HG02884 (cell line): ENCODE data around the gene KIF5A.
A peak's percentile ranks its signal among the peaks of the same experiment; 100 is the strongest.

ENCODE experiments used
- ATAC-seq: cut with Tn5 transposase; IDR thresholded peaks from one replicate; pipeline ENCODE4 v1.9.1; 2021; ENCODE audit warnings: mild to moderate bottlenecking, moderate library complexity; ENCODE audit not compliant: unreplicated experiment

KIF5A gene

DNA sequence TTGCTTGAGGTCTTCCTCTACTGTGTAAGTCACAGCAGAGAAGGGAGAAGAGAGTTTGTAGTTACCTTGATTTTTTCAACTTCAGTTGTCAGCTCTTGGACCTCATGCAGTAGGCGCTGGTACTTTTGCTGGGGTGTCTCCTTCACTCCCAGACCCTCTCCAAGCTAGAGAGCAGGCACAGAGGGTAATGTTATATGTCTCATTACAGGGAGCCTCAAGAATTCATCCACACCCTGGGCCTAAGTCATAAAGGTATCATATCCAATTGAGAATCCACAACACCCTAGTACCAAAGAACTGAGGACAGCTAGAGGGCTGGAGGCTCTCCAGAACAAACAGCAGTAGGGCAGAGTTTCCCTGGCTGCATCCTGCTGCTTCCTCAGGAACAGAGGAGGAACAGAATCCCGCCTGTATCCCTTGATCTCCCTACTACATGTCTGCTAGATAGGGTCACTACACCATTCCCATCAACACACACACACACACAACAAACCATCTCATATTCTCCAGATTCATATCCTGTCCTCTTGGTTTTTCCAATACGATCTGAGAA, 14.8 kb upstream of the KIF5A start:
- ATAC-seq, result no peak

DNA sequence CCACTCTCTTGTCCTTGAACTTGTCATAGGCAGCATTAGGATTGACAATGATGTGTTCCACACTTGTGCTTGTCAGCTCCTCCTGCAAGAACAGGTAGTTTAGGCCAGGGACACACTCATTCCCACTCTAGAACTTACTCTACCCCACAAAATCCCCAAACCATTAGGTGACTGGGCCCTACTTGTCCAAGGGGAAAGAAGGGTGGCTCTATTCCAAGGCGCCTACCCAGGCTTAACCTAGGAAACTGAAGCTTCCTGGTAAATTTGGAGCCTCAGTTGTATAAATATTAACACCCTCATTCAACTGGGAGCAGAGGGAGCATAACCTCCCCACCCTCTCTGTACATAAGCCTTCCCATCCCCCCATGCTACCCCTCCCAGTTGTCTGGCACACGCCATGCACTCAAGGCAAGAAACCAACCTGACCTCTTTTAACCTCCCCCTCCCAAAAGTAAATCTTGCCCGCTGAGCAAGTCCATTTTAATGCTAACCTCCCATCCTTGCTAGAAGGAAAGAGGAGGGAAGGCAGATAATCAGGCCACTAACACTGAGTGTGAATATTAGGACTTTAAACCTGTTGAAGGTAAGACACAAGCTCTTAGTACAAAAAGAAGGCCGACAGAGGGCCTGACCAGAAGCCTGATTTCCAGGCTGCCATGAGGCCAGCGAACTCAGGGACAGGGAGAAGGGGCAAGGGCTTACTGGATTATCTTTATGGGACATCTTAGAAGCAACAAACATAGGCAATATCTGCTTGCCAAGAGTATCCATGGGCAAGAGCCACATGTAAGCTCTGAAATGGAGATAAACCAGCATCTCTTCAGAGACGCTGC, 13.9 kb upstream of the KIF5A start:
- ATAC-seq, result no peak

DNA sequence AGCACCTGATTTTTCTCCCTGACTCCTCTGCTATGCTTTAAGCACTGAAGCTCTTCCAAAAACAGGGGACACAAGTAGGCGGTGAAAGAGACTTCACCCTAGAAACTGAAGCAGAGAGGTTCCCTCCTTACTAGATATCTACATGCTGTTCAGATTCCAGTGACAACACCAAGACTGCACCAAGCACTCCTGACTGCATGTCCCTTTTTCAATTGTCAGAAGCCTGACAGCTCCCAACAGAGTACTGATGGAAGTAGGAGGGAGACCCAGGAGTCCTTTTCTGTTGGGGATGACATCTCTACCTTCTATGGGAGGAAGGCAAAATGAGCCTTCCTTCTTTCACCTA, 13.3 kb upstream of the KIF5A start:
- no peak for ATAC-seq

DNA sequence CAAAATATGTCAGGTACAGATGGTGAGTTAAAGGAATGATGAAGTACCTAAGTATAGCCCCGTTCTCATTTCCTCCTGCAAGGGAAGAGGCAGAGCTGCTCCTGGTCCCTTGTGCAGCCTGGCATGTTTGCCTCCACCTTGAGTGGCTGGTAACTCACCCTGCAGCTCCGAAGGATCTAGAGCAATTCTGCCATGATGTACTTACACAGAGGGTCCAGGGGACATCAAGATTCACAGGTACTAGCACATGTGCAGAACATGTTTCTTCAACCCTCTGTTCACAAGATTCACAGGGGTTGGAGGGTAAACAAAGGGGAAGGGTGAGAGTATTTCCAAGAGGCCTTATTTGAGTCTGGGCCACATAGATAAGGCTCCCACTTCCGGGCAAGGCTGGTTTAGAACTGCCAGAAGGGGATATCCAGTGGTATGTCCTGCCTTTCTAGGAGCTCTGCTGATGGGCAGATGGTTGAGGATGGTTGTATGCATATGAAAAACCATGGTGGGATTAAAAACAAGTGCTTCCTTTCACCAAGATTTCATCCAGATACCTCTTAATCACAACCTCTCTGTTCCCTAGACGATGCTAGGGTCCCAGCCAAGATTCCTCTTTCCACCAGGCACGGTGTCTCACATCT, 10.6 kb upstream of the KIF5A start:
- no peak for ATAC-seq

DNA sequence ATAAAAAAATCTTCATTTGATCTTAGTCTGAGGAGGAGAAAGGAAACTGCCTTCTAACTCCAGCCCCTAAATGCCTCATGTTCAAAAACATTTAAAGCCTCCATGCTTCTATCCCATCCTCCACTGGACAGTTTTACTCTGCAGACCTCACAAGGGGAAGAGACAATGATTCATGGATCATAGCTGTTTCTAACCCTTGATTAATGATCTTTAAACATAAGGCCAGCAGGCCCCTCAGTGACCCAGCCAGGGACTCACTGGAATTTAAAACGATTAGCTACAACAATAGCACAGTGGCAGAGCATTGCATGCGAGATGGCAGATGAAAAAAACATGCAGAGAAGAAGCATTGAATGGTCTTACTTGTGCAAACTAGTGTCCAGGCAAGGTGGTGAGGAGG, 8.8 kb upstream of the KIF5A start:
- no peak for ATAC-seq

DNA sequence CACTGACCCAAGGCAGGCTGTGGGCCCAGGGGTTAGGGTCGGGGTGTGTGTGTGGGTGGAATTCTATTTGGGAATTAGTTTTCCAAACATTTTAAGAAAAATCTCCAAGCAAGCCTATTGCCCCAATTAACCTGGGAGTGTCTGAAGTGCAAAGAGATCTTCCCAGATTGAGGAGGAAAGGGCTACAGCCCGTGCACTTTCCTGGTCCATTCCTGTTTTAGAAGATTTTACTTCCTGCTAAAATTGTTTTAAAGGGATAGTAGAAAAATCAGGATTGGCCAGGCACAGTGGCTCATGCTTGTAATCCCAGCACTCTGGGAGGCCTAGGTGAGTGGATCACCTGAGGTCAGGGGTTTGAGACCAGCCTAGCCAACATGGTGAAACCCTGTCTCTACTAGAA, 8.1 kb upstream of the KIF5A start:
- ATAC-seq, result no peak

DNA sequence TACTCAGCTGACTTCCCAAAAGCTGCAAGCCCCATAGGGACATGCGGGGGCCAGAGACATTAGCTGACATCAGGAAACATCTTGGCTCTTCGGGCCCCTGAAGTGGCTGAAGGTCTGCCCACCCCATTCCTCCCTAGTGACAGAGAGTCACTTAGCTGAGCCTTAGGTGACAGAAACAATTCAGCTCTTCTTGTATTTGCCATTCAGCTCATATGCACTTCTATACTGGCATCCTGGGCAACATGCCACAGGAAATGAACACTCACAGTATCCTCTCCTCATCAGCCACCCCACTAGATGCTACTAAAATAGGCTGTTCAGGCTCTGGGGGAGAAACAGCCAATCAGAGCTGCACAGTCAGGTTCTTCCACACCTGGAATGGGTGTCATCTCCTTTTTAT, 6.3 kb upstream of the KIF5A start:
- ATAC-seq, result no peak

DNA sequence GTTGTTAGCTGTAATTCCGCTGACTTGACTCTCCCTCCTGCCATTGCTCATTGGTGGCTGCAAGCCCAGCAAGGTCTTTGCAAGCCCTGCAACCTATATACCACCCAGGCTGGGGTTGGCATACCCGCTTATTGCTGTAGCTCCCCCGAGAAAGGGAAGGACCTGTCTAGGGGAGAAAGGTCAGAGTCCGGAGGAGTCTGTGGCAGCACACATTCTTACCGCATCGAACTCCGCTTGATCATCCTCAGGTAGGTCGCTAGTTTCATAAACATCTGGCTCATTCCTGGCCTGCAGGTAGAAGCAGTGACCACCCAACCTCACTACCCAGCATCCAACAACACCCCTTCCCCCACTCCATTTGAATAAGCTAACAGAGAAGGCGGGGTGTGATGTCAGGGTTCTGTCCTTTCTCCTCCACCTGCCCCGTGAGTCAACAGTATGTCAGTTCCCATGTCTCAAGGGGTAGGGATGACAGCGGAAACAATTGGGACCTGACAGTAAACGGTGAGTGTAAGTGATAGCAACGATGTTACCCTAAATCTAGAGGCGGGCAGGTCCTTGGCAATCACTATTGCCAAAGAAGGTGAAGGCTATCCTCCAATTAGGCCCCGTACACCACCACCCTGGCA, 3.9 kb upstream of the KIF5A start:
- no peak for ATAC-seq

DNA sequence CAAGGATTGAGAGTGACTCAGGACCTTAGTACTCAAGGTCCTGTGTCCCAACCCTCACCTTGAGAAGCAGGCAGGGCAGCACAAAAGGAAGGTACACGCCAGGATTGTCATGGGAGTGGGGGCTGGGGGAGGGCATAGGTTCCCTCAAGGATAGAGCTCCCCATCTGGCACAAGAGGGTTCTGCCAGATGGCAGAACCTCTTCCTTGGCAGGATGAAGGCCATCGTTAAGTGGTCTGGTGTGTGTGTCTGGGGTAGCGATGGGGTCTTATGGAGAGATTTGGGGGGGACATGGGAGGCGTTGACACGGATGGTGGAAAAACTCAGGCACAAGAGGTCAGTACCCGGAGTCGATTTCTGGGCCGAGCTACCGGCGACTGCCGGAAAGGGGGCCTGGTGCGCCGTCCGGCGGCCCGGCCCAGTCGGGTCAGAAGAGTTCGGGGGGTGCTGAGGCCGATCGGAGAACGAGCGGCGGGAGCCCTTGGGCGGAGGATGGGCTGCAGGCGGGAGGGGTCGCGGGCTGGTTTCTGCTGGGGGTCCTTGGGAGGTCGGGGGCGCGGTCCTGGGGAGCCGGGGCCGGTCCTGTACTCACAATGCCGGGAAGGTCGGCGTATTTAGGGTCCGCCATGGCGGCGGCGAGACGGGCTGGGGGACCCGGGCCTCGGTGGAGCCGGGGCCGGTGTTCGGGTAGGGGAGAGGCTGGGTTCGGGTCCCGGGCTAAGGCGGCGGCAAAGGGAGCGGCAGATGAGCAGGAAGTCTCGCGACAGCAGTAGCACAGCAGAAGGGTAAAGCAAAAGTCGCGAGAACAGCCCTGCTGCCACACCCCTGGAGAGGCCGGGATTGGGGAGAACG, 3.2 kb upstream of the KIF5A start, which contains the start of gene DCTN2:
Gene DCTN2 (minus strand): TSS at position 755 of the 850 bp plus-strand sequence. CDS start 129 bp downstream, at position 626.
- ATAC-seq, result peak; percentile 98

DNA sequence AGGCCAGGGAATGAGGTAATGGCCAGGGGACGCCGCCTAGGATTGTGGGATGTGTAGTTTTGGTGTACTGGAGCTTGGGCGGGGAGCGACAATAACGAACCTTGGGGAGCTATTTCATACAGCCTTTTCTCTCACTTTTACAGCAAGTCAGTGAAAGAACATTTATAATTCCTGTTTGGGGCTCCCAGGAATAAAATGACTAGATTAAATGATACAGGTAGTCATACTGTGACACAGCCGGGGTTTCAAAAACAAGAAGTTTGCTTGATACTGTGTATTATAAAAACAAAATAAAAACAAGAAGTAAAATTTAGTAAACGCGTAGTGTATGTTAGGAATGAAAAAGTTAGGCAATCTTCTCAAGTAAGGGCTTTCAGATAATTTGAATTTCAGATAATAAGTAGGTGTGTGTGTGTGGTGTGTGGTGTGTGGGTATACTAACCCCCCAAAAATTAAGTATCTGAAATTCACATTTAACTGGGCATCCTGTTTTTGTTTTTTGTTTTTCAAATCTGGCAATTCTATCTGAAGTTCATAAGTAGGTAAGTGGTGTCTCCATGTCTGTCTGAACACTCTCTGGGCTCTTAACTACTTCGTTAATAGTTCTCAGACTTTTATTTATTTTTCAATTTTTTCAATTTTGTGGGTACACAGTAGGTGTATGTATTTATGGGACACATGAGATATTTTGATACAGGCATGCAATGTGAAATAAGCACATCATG, 2.4 kb upstream of the KIF5A start:
- ATAC-seq, result no peak

DNA sequence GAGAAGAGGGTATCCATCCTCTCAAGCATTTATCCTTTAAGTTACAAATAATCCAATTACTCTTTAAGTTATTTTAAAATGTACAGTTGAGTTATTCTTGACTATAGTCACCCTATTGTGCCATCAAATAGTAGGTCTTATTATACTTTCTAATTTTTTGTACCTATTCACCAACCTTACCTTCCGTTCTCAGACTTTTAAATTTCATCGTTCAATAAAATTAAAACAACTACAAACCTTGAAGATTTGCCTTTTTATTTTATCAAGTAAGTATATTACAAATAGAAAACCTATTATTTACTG, 1.9 kb upstream of the KIF5A start:
- no peak for ATAC-seq

DNA sequence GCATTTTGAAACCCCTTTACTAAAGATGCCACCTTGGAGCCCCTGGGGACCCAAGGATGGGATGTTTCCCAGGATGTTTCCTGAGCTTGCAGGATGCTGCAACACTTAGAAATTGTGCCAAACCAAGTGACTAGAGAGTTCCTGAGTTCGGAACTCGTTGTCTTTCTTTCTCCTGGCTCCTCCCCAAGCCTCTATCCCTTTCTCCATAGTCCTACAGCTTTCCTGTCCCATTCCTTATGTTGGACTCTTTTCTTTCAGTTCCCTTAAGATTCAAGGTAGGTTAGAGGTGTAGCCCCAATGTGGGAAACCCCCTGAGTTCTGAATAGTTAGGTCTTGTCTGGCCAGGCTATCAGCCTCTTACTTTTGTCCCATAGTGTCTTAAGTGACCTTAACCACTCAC, 1.4 kb upstream of the KIF5A start:
- no peak for ATAC-seq

DNA sequence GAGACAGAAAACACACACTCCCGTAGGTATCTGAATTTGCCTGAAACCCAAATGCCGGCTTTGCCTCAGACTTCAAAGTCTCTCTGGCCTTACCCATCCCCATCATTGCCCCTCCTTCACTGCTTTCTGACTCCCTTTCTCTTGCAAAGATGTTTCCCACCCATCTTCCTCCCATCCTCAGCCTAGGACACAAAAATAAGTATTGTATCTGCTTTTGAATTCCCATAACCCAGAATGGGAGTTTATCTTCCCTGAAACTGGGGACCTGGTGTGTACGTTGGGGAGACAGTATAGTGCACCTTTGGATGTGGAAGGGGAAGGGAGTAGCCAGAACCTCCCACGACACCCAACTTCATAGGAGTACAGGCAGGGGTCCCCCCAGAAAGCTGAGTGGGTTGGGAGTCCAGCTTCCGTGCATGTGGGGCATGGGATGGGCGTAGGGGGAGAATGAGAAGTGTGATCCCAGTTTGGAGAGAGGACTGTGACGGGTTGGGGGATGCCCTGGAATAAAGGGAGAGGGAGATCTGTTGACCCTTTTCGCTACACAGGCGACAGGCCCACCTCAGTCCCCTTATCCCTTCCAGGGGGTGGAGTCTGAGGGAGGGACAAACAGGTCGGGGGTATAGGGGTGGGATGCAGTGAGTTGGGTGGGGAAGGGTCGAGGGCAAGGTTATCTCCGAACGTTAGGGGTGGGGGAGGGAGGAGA, 488 bp upstream of the KIF5A start:
- ATAC-seq, result no peak

DNA sequence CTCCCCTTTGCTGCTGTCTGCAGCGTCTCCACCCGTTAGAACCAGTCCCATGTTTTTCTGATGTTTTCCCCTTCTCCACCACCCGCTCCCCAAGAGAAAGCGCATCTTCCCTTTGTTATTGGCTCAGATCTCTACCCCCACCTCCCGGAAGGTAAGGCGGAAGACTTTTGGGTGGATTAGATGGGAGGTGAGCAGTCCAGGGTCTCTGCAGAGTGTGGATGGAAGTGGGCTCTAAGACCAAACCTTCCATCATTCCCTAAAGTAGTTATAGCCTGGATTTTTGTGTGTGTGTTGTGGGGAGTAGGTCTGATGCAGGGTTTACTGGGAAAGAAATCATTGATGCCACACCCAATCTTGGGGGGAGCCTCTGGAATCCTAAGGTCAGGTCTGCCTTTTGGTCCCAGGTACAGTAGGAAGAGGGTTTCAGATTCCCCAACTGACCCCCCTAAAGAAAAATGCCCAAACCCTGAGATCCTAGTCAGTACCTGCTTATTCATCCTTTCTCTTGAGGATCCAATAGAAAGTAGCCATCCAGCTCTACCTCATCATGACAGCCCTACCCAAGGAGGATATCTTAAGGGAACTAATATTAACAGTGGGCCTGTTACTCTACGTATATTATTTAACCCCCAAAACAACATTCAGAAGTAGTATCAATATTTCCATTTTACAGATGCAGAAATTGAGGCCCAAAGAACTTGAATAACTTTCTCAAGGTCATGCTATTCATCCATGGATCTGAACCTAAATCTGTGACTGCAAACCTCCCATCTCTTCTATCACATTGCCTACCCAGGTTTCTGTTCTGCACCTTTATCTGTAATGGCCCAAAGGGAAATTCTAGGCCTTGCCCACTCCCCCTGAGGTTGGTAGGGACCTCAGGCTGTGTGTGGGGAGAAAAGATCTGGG, 1.1 kb downstream of the KIF5A start:
- no peak for ATAC-seq

DNA sequence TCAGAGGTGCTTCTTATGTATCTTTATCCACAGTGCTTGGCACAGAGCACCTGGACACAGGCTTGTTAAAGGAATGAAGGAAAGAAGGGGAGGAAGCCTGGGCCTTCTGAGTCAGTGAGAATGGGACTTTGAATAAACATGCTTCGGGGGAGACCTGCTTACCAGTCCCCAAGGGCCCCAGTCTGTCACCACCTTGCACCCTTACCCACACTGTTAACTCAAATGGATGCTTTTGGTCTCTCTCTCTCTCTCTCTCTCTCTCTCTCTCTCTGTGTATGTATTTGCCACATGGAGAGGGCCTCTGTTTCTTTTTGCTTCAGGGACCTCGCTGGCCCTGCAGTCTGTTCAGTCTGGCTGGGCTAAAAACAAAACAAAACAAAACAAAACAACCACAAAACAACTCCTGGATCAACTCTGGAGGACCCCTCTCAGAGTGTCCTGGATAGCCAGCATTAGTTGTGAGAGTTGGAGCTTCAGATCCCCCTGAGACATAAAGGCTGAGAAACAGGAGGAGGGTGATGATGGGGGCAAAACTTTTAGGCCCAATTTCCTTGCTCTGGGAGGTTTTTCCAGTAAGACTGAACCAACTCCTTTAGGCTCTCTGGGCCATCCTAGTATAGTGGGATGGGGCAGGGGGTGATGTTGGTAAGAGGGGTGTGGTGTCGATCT, 1.9 kb downstream of the KIF5A start:
- ATAC-seq, result no peak

DNA sequence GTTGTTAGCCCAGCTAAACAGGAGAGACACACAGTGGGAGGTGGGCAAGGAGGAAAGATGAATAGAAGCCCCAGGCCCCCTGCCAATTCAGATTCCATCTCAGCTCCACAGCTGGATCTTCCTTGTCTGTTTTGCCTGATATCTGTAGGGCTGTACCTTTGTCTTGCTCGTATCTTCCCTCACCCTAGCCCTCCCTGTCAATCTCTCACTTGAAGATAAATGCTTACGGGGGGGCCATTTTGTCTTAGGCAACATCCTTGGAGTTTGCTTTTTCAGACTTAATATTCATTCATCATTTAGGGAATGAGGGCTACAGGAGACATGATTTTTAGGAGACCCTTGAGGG, 2.4 kb downstream of the KIF5A start:
- ATAC-seq, result no peak

DNA sequence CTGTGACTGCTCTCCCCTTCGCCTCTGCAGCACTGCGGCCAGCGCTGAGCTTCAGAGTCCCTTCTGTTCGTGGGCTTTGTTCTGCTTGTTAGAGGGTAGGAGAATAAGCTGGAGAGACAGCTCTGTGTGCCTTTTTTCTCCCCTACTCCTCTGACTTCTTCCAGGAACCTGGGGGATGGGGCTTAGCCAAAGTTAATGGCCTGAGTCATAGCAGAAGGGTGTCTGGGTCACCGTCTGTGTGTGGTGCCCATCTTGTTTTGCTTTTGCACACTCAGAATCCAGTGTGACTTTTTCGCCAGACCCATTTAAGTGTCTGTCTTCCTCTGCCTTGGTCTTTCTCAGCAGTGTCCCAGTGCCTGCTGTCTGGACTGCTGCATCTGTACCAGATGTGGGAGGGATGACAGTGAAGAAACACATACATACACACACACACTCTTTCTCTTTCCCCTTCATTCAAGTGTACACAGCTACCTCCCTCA, 3.0 kb downstream of the KIF5A start:
- ATAC-seq, result no peak
